ENCODE measurements around the gene EFCC1.

Gene EFCC1

GRCh38 chr3:129047553-129047839 is 46.4 kb downstream of the EFCC1 start:
- FAIRE-seq = no peak

GRCh38 chr3:129050556-129051295 is 49.6 kb downstream of the EFCC1 start:
- DNase-seq (ENCODE audit: extremely low spot score, insufficient read length, low read depth) (no peak), FAIRE-seq (no peak)

More at GRCh38 chr3:129047553-129047839, 46.4 kb downstream of the EFCC1 start:
- DNase-seq (ENCODE audit: extremely low spot score, insufficient read length, low read depth) = no peak

GRCh38 chr3:129051871-129052340 is 50.8 kb downstream of the EFCC1 start:
- DNase-seq (ENCODE audit: extremely low spot score, insufficient read length, low read depth) = no peak
- FAIRE-seq = no peak

GRCh38 chr3:129052675-129053074 is 51.6 kb downstream of the EFCC1 start:
- no peak for DNase-seq (ENCODE audit: extremely low spot score, insufficient read length, low read depth)

GRCh38 chr3:129054605-129055104 is 53.6 kb downstream of the EFCC1 start:
- FAIRE-seq (no peak), DNase-seq (ENCODE audit: extremely low spot score, insufficient read length, low read depth) (no peak)

More at GRCh38 chr3:129052675-129053074, 51.6 kb downstream of the EFCC1 start:
- no peak for FAIRE-seq

- FAIRE-seq (no peak), DNase-seq (ENCODE audit: extremely low spot score, insufficient read length, low read depth) (no peak)
Observed at GRCh38 chr3:129056451-129057173, 55.5 kb downstream of the EFCC1 start.

GRCh38 chr3:129057249-129057648 is 56.1 kb downstream of the EFCC1 start:
- DNase-seq (ENCODE audit: extremely low spot score, insufficient read length, low read depth) (no peak), FAIRE-seq (no peak)

GRCh38 chr3:129058441-129059200 is 57.5 kb downstream of the EFCC1 start:
- FAIRE-seq (no peak), DNase-seq (ENCODE audit: extremely low spot score, insufficient read length, low read depth) (no peak)

- DNase-seq (ENCODE audit: extremely low spot score, insufficient read length, low read depth) (no peak), FAIRE-seq (no peak)
Observed at GRCh38 chr3:129059311-129059958, 58.3 kb downstream of the EFCC1 start.

GRCh38 chr3:129060276-129061022 is 59.3 kb downstream of the EFCC1 start, which contains the start of gene GP9:
TSS of gene GP9 (plus strand) at chr3:129060779. CDS start at chr3:129061740, 961 bp downstream.
- DNase-seq (ENCODE audit: extremely low spot score, insufficient read length, low read depth) = no peak
- FAIRE-seq = no peak

GRCh38 chr3:129061023-129061887 is 60.2 kb downstream of the EFCC1 start:
- no peak for FAIRE-seq

GRCh38 chr3:129061888-129062834 is 61.1 kb downstream of the EFCC1 start:
- DNase-seq (ENCODE audit: extremely low spot score, insufficient read length, low read depth) (no peak), FAIRE-seq (no peak)

More at GRCh38 chr3:129061023-129061887, 60.2 kb downstream of the EFCC1 start:
- DNase-seq (ENCODE audit: extremely low spot score, insufficient read length, low read depth) = no peak

GRCh38 chr3:129063091-129063640 is 62.1 kb downstream of the EFCC1 start:
- no peak for FAIRE-seq

GRCh38 chr3:129063841-129064482 is 62.9 kb downstream of the EFCC1 start:
- DNase-seq (ENCODE audit: extremely low spot score, insufficient read length, low read depth) = no peak
- no peak for FAIRE-seq

More at GRCh38 chr3:129063091-129063640, 62.1 kb downstream of the EFCC1 start:
- no peak for DNase-seq (ENCODE audit: extremely low spot score, insufficient read length, low read depth)

- FAIRE-seq = no peak
- DNase-seq (ENCODE audit: extremely low spot score, insufficient read length, low read depth) = no peak
Observed at GRCh38 chr3:129065016-129065719, 64.1 kb downstream of the EFCC1 start.

GRCh38 chr3:129065720-129066073 is 64.6 kb downstream of the EFCC1 start:
- FAIRE-seq (no peak), DNase-seq (ENCODE audit: extremely low spot score, insufficient read length, low read depth) (no peak)
